ENCODE results near the gene TLX3.
A peak's percentile ranks its signal among the peaks of the same experiment; 100 is the strongest.

TLX3 gene

DNA sequence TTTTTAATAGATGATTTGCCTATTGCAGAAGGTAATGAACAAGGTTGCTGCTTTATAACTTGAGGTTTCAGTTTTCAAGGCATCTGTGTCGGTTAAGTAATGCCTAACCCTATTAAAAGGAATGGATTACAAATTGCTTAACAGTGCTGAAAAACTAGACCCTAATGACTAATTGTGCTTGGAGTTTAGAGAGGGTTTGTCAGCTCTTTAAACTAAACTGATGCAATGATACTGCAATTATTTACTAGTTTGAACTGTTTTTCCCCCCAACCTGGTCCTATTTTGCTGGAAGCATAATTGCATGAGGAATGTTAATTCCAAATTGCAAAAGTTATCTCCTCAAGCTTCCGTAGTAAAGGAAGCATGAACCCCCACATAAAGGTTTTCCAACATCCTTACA, 39.3 kb upstream of the TLX3 start:
- no peak overlapping the region for H3K4me3 ChIP-seq (ENCODE audit: low read depth, low read length)
- TF ChIP-seq, protein P1, sequence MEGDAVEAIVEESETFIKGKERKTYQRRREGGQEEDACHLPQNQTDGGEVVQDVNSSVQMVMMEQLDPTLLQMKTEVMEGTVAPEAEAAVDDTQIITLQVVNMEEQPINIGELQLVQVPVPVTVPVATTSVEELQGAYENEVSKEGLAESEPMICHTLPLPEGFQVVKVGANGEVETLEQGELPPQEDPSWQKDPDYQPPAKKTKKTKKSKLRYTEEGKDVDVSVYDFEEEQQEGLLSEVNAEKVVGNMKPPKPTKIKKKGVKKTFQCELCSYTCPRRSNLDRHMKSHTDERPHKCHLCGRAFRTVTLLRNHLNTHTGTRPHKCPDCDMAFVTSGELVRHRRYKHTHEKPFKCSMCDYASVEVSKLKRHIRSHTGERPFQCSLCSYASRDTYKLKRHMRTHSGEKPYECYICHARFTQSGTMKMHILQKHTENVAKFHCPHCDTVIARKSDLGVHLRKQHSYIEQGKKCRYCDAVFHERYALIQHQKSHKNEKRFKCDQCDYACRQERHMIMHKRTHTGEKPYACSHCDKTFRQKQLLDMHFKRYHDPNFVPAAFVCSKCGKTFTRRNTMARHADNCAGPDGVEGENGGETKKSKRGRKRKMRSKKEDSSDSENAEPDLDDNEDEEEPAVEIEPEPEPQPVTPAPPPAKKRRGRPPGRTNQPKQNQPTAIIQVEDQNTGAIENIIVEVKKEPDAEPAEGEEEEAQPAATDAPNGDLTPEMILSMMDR (IDR thresholded peaks at IDR 0.05; ENCODE audit: borderline replicate concordance, insufficient read depth, low read depth, low read length): no peak

DNA sequence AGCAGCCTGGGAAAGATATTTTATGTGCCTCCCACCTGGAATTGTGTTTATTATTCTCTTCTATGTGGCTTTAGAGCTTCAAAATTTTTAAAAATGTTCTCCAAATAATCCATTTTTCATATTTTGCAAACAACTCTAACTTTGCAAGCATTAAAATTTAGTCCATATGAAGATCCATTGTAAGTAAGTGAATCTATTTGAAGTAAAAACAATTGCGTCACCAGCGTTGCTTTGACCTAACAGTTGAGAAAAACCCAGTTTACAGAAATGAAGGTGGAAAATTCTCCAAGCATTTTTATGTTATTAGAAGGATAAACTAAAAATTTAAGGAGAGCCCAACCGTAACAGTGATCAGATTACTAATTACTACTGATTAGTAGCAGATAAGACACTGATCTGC, 38.9 kb upstream of the TLX3 start:
- no peak overlapping the region for H3K4me3 ChIP-seq (ENCODE audit: low read depth, low read length)
- TF ChIP-seq, protein P1 (IDR thresholded peaks at IDR 0.05; ENCODE audit: borderline replicate concordance, insufficient read depth, low read depth, low read length): no peak

DNA sequence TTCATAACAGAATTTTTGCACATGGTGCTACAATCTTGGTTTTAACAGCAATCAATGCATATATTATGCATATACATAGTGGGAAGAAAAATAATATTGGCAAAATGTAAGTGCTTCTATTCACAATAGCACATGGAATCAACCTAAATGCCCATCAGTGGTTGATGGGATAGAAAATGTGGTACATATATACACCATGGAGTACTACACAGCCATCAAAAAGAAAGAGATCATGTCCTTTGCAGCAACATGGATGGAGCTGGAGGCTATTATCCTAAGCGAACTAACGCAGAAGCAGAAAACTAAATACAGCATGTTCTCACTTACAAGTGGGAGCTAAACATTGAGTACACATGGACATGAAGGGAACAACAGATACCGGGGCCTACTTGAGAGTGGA, 37.2 kb upstream of the TLX3 start:
- TF ChIP-seq, protein P1 (IDR thresholded peaks at IDR 0.05; ENCODE audit: borderline replicate concordance, insufficient read depth, low read depth, low read length): no peak
- no peak overlapping the region for H3K4me3 ChIP-seq (ENCODE audit: low read depth, low read length)

DNA sequence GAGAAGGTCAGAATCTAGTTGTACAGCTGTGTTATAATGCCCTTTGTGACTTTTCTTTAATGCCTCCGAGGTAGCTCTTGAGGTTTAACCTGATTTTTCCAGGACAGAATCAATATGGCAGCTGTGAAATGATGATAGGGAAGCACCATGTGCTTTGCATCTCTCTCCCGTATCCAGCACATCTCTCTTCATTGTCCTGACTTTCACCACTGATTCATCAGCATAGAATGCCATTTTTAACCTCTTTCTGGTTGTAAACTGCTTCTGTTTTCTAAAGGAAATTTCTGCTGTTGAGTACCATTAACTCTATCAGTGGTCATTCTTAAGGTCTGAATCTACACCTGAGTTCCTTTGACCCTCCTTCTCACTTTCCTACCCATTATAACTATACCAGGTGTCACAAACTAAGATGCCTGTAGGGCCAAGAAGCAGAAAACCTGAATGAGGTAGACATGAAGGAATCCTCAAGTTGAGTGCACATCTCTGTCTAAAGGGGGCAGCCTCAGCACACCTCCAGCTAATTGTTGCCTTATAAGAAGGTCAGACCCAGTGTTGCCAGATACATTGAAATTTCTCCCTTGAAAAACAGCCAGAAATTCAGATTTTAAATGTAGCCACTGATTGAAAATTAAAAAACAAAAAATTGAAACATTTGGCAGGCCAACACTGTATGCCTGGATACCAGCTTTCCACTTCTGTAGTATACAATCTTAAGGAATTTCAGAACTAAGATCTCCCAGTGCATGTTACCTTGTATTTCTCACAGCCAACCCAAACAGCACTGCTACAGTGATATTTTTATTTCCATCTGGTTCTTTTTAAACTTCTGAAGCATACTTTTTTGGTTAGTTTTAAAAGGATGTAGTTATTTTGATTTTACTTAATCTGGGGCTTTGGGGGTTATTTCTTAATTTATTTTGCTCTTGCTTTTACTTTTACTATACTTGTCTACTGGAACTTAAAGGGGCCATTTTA, 35.8 kb upstream of the TLX3 start:
- TF ChIP-seq, protein P1 (IDR thresholded peaks at IDR 0.05; ENCODE audit: borderline replicate concordance, insufficient read depth, low read depth, low read length): peak; percentile 33; the same call in 1 of the 2 replicates
- no peak overlapping the region for H3K4me3 ChIP-seq (ENCODE audit: low read depth, low read length)

DNA sequence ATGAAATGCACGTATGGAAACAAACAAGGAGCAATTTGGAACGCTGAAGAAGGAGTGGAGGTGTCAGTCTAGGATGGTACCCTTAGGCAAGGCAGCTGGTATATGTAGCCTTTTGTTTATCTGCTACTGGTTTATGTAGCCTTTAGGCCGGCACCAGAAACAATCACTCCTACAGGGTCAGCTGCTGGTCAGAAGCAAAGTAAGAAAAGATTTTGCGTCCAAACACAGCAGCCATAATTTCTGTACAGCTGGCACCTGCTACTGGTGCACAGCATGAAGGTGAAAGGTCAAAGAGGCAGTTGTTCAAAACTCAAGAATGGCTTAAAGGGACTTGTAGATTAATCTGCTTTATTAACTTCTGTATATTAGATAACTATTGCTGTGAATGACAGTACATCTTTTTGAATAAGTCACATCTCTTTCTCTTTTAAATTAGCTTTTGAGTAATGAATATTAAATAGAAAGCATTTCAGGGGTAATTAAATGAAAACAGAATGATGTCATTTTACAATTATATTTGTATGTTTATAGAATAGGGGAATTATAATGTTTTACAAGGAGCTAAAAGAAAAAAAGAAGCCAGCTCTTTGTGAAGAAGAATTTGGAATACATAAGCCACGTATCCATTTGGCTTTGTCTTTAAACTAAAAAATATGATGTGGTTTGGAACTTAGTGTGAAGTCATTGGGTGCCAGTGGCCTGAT, 33.1 kb upstream of the TLX3 start:
- TF ChIP-seq, protein P1 (IDR thresholded peaks at IDR 0.05; ENCODE audit: borderline replicate concordance, insufficient read depth, low read depth, low read length): no peak
- H3K4me3 ChIP-seq (ENCODE audit: low read depth, low read length): no peak overlapping the region

DNA sequence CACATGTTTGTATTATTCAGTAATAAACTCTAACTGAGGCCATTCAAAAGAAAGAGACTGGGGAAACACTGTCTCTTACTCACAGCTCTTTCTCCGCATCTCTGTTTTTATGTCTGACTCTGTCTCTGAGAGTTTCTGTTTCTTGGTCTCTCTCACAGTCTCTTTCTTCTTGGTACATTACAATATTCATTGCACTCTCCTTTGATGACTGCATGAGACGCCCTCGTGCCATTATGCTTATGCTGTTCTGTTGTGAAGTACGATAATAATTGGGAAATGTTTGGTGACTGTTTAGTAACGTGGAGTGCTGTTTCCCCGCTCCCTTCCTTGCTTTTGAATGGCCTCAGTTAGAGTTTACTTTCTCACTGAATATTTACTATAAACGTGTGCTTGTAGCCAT, 25.3 kb upstream of the TLX3 start:
- no peak overlapping the region for H3K4me3 ChIP-seq (ENCODE audit: low read depth, low read length)
- TF ChIP-seq, protein P1 (IDR thresholded peaks at IDR 0.05; ENCODE audit: borderline replicate concordance, insufficient read depth, low read depth, low read length): no peak

All from GM12875 (cell line).